DOHH2 (cell line): ENCODE measurements around the gene SCGB2B2.
"Not testable (repeated sequence)": the region's sequence is repeated elsewhere in the genome, so short reads cannot be mapped to it uniquely, and the experiment has no call there.

ENCODE experiments used
- H3F3A ChIP-seq: fragments of 200-600 bp; sonication (generic), shearing (Covaris generic); 2 replicates; pipeline ENCODE4 v1.6.0; 2016; ENCODE audit warnings: antibody characterized with exemption, mild to moderate bottlenecking; ENCODE audit not compliant: control insufficient read depth, insufficient read depth
- H3K27ac ChIP-seq: fragments of 200-600 bp; sonication (generic); 2 replicates; pipeline ENCODE4 v1.5.1; 2014; ENCODE audit warnings: low read depth, mild to moderate bottlenecking, low read length, moderate library complexity
- H3K27me3 ChIP-seq: fragments of 200-600 bp; sonication (generic); 2 replicates; pipeline ENCODE4 v1.6.1; 2014; ENCODE audit warnings: mild to moderate bottlenecking, low read length, mixed read lengths; ENCODE audit not compliant: control insufficient read depth
- H3K36me3 ChIP-seq: fragments of 200-600 bp; sonication (generic); 2 replicates; pipeline ENCODE4 v1.6.1; 2014; ENCODE audit warnings: mild to moderate bottlenecking, low read length, moderate library complexity, mixed read lengths; ENCODE audit not compliant: control insufficient read depth
- H3K4me1 ChIP-seq: fragments of 200-600 bp; sonication (generic); 2 replicates; pipeline ENCODE4 v1.6.1; 2014; ENCODE audit warnings: mild to moderate bottlenecking, low read length, mixed read lengths; ENCODE audit not compliant: control insufficient read depth
- H3K4me2 ChIP-seq: fragments of 200-600 bp; sonication (generic); 2 replicates; pipeline ENCODE4 v1.6.0; 2014; ENCODE audit warnings: mild to moderate bottlenecking, low read length, moderate library complexity
- H3K4me3 ChIP-seq: fragments of 200-600 bp; sonication (generic); 2 replicates; pipeline ENCODE4 v1.5.1; 2014; ENCODE audit warnings: mild to moderate bottlenecking, low read length, mixed read lengths
- H3K79me2 ChIP-seq: fragments of 200-600 bp; sonication (generic); 2 replicates; pipeline ENCODE4 v1.6.1; 2014; ENCODE audit warnings: mild to moderate bottlenecking, low read length, mixed read lengths; ENCODE audit not compliant: control insufficient read depth
- H3K9me2 ChIP-seq: fragments of 200-600 bp; sonication (generic); replicated peaks from 2 replicates; pipeline ENCODE4 v1.6.1; 2014; ENCODE audit warnings: mild to moderate bottlenecking, low read length, mixed read lengths; ENCODE audit not compliant: control insufficient read depth
- H3K9me3 ChIP-seq: fragments of 200-600 bp; sonication (generic); 2 replicates; pipeline ENCODE4 v1.6.1; 2014; ENCODE audit warnings: antibody characterized with exemption, low read length, mixed read lengths; ENCODE audit not compliant: control insufficient read depth, insufficient read depth
- H4K20me1 ChIP-seq: fragments of 200-600 bp; sonication (generic); 2 replicates; pipeline ENCODE4 v1.6.0; 2014; ENCODE audit warnings: low read depth, mild to moderate bottlenecking, antibody characterized with exemption, low read length, moderate library complexity; ENCODE audit not compliant: control insufficient read depth, insufficient read depth
- CTCF ChIP-seq: fragments of 200-600 bp; sonication (generic); IDR thresholded peaks from one replicate; pipeline ENCODE4 v1.5.1; 2014; ENCODE audit warnings: antibody characterized with exemption, mild to moderate bottlenecking, low read depth, low read length; ENCODE audit not compliant: poor library complexity, severe bottlenecking
- EZH2phosphoT487 ChIP-seq: fragments of 200-600 bp; sonication (generic); IDR thresholded peaks from 2 replicates; pipeline ENCODE4 v1.6.1; 2017; ENCODE audit warnings: borderline replicate concordance, mild to moderate bottlenecking, antibody characterized with exemption, low read length, moderate library complexity, mixed read lengths

Gene SCGB2B2

GRCh38 chr19:34686455-34686854 is 9.5 kb upstream of the SCGB2B2 start:
- Histone ChIP-seq H3K79me2 (no peaks in the 10 kb centered on the region), H3K4me2 (no peak overlapping the region), H3K27me3 (no peaks in the 10 kb centered on the region), H4K20me1 (no peaks in the 10 kb centered on the region), H3K4me1 (no peaks in the 10 kb centered on the region), H3K9me2 (no peaks in the 10 kb centered on the region), H3K9me3 (peaks cover 11% of the 10 kb centered on the region; the same call in 1 of the 2 replicates), H3K36me3 (peaks cover 30% of the 10 kb centered on the region), H3K4me3 (no peak overlapping the region), H3K27ac (no peak overlapping the region), H3F3A (no peaks in the 10 kb centered on the region)
- no peak for TF ChIP-seq EZH2phosphoT487
- TF ChIP-seq CTCF, result no peak

DNA sequence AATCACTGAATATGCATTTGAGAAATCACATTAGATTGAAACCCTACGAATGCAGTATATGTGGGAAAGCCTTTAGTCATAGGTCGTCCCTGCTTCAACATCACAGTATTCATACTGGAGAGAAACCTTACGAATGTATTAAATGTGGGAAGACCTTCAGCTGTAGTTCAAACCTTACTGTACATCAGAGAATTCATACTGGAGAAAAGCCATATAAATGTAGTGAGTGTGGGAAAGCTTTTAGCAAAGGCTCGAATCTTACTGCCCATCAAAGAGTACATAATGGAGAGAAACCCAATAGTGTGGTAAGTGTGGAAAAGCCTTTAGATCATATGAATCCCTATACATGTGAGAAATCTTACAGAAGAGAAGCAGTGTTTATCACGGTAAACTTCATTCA is 8.3 kb upstream of the SCGB2B2 start:
- not testable (repeated sequence) for H3K9me2 ChIP-seq, H3F3A ChIP-seq, H3K4me1 ChIP-seq, H3K27ac ChIP-seq, H3K79me2 ChIP-seq, H3K4me3 ChIP-seq, H3K27me3 ChIP-seq, H3K4me2 ChIP-seq, H4K20me1 ChIP-seq
- Histone ChIP-seq H3K36me3 (peaks cover 41% of the 10 kb centered on the region), H3K9me3 (peaks cover 11% of the 10 kb centered on the region; the same call in 1 of the 2 replicates)

GRCh38 chr19:34681478-34681877 is 4.5 kb upstream of the SCGB2B2 start:
- no peaks in the 10 kb centered on the region for H4K20me1 ChIP-seq
- TF ChIP-seq EZH2phosphoT487 (no peak), CTCF (no peak)
- H3K27me3 ChIP-seq, result no peaks in the 10 kb centered on the region
- H3K9me3 ChIP-seq, result peaks cover 21% of the 10 kb centered on the region
- H3K27ac ChIP-seq, result no peak overlapping the region
- H3K4me1 ChIP-seq, result peaks cover 15% of the 10 kb centered on the region
- peaks cover 8% of the 10 kb centered on the region for H3K79me2 ChIP-seq
- no peaks in the 10 kb centered on the region for H3K9me2 ChIP-seq
- no peak overlapping the region for H3K4me2 ChIP-seq
- no peaks in the 10 kb centered on the region for H3F3A ChIP-seq
- H3K36me3 ChIP-seq, result peaks cover 60% of the 10 kb centered on the region
- no peak overlapping the region for H3K4me3 ChIP-seq

- H3K36me3 ChIP-seq, result peaks cover 47% of the 10 kb centered on the region
These were observed 1.5 kb upstream of the SCGB2B2 start for GRCh38 chr19:34678421-34678820.

More at GRCh38 chr19:34678421-34678820, 1.5 kb upstream of the SCGB2B2 start:
- Histone ChIP-seq H3K9me2 (no peaks in the 10 kb centered on the region), H3K27me3 (no peaks in the 10 kb centered on the region), H3F3A (no peaks in the 10 kb centered on the region), H3K79me2 (peaks cover 8% of the 10 kb centered on the region), H3K4me3 (peak overlapping the region; percentile 88), H3K4me2 (peak overlapping the region; percentile 75), H3K27ac (no peak overlapping the region), H3K9me3 (peaks cover 14% of the 10 kb centered on the region), H4K20me1 (no peaks in the 10 kb centered on the region), H3K4me1 (peaks cover 17% of the 10 kb centered on the region)
- TF ChIP-seq EZH2phosphoT487, result no peak
- TF ChIP-seq CTCF, result no peak
